ENCODE data around the gene BCR. TPM values are rescaled to one million over a fixed set of nuclear protein-coding genes. Genes with fewer than 3 reads are reported as not detected.

BCR gene
- total RNA-seq, 4 donors from 2014 or later: 72.8 to 87.8 (median 79.3) TPM

DNA sequence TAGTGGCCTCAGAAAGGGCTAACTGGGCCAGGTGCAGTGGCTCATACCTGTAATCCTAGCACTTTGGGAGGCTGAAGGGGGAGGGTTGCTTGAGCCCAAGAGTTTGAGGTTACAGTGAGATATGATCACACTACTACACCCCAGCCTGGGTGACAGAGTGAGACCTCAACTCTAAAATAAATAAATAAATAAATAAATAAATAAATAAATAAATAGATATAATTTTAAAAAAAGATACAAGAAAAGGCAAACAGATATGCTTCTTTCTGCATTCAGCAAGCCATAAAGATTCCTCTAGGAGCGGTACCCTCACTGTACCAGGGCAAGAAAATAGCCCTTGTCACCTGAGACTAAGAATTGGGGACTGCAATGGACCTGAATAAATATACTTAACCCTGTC lies 37.2 kb upstream of the BCR start:
- no peak overlapping the region for H3K4me3 ChIP-seq
- no peak overlapping the region for H3K27ac ChIP-seq
- TF ChIP-seq, protein P1, sequence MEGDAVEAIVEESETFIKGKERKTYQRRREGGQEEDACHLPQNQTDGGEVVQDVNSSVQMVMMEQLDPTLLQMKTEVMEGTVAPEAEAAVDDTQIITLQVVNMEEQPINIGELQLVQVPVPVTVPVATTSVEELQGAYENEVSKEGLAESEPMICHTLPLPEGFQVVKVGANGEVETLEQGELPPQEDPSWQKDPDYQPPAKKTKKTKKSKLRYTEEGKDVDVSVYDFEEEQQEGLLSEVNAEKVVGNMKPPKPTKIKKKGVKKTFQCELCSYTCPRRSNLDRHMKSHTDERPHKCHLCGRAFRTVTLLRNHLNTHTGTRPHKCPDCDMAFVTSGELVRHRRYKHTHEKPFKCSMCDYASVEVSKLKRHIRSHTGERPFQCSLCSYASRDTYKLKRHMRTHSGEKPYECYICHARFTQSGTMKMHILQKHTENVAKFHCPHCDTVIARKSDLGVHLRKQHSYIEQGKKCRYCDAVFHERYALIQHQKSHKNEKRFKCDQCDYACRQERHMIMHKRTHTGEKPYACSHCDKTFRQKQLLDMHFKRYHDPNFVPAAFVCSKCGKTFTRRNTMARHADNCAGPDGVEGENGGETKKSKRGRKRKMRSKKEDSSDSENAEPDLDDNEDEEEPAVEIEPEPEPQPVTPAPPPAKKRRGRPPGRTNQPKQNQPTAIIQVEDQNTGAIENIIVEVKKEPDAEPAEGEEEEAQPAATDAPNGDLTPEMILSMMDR (IDR thresholded peaks at IDR 0.05): no peak
- TF ChIP-seq POLR2A (IDR thresholded peaks at IDR 0.05) (no peak), EP300 (IDR thresholded peaks at IDR 0.05) (no peak), POLR2AphosphoS5 (IDR thresholded peaks at IDR 0.05) (no peak)
- no peak for DNase-seq (ENCODE audit: low spot score in 2 of 2)
- WGBS: 100% methylated on average over 1 of the region's 1 CpG
- H3K27me3 ChIP-seq: no peaks in the 10 kb centered on the region
- H3K9me3 ChIP-seq: no peaks in the 10 kb centered on the region
- no peaks in the 10 kb centered on the region for H3K36me3 ChIP-seq
- peaks cover 67% of the 10 kb centered on the region for H3K4me1 ChIP-seq

DNA sequence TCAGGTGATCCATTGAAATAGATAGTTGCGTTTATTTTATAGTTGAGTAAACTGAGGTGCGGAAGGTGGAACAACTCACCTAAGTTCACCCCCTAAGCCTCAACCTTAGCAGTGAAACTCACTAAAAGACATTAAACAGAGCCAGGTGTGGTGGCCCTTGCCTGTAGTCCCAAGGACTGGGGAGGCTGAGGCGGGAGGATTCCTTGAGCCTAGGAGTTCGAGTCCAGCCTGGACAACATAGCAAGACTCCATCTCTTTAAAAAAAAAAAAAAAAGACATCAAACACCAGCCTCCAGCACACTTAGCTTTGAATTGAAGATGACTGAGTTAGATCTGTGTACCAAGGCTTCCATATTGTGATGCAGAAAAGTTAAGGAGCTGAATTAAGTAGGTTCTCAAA lies 35.9 kb upstream of the BCR start:
- no peaks in the 10 kb centered on the region for H3K9me3 ChIP-seq
- no peaks in the 10 kb centered on the region for H3K36me3 ChIP-seq
- no peaks in the 10 kb centered on the region for H3K27me3 ChIP-seq
- H3K4me1 ChIP-seq: peaks cover 64% of the 10 kb centered on the region
- WGBS: 95% methylated on average over 4 of the region's 4 CpGs
- TF ChIP-seq EP300 (IDR thresholded peaks at IDR 0.05): no peak
- no peak for TF ChIP-seq POLR2AphosphoS5 (IDR thresholded peaks at IDR 0.05)
- TF ChIP-seq POLR2A (IDR thresholded peaks at IDR 0.05): no peak
- TF ChIP-seq, protein P1 (IDR thresholded peaks at IDR 0.05): no peak
- peak overlapping the region; percentile 43 for H3K4me3 ChIP-seq
- DNase-seq (ENCODE audit: low spot score in 2 of 2): no peak
- H3K27ac ChIP-seq: no peak overlapping the region

DNA sequence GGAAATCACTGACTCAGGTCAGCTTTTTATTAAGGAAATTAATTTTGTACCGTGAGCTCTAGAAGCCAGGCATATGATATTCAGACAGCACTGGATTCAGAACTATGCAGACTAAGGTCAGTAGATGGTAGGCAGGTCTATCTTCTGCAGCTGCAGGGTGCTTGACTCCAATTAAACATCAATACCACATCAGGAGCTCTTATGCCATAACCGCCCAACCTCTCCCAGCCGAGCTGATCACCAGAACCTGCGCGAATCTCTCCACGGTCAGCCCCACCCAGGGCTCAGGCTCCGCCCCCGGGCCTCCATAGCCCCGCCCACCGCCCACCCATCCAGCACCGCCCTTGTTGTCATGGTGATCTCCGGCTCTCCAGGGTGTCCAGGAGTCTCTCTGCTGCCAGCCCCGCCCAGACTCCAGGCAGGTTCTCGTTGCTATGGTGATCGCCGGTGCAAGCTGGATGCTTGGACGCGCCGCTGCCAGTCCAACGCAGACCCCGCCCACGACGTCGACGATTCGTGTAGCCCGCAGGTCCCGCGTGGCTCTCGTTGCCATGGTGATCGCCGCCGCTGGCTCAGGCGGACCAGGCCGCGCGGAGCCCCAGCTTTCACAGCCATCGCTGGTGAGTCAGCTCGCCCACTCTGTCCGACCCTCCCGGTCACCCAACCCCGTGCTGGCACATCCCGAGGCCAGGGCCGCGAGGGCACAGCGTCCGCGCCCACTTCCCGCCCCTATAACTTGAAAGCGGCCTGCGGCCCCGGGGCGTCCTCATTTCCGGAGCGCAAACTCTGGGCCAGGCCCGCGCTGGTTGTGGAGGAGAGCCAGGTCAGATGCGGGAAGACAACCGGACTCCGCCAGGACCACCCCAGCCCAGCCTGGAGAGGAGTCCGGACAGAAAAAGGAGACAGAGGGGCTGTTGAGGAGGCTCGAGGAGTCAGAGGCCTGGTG lies 35.1 kb upstream of the BCR start, which contains the start of gene RAB36:
Gene RAB36 (plus strand): TSS at position 546 of the 946 bp plus-strand sequence. CDS start 1,140 bp downstream, outside the sequence.
- peak within 1 kb of the TSS; percentile 43 for H3K4me3 ChIP-seq
- 3% methylated on average over 56 of the region's 62 CpGs for WGBS
- H3K36me3 ChIP-seq: no peaks in the 10 kb centered on the region
- no peaks in the 10 kb centered on the region for H3K27me3 ChIP-seq
- H3K27ac ChIP-seq: peak within 1 kb of the TSS; percentile 70
- no peaks in the 10 kb centered on the region for H3K9me3 ChIP-seq
- DNase-seq (ENCODE audit: low spot score in 2 of 2): peak; percentile 98
- TF ChIP-seq POLR2AphosphoS5 (IDR thresholded peaks at IDR 0.05): peak in 1 of 3 donors; percentile 48
- TF ChIP-seq POLR2A (IDR thresholded peaks at IDR 0.05): no peak
- H3K4me1 ChIP-seq: peaks cover 65% of the 10 kb centered on the region

DNA sequence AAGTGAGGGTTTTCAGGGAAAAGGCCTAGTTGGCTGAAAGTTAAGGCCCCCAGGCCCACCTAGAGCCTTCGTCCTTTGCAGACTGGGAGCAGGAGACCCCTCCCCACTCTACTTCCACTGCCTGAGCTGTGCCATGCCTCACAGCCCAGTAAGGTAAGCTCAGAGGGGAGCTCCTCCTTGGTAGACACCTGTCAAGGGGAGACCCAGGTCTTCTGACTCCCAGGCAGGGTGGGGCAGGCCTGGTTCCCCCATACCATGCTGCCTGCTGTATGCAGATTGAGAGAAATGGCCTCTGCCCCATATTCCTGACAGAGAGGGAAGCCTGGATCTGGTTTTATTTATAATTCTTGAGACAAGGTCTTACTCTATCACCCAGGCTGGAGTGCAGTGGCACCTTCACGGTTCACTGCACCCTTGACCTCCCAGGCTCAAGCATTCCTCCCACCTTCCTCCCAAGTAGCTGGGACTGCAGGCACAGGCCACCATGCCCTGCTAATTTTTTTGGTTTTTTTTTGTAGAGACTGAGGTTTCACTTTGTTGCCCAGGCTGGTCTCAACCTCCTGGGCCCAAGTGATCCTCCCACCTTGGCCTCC lies 34.3 kb upstream of the BCR start:
- no peak for TF ChIP-seq POLR2AphosphoS5 (IDR thresholded peaks at IDR 0.05)
- TF ChIP-seq EP300 (IDR thresholded peaks at IDR 0.05): no peak
- TF ChIP-seq, protein P1 (IDR thresholded peaks at IDR 0.05): no peak
- no peak for TF ChIP-seq POLR2A (IDR thresholded peaks at IDR 0.05)
- peaks cover 65% of the 10 kb centered on the region for H3K4me1 ChIP-seq

DNA sequence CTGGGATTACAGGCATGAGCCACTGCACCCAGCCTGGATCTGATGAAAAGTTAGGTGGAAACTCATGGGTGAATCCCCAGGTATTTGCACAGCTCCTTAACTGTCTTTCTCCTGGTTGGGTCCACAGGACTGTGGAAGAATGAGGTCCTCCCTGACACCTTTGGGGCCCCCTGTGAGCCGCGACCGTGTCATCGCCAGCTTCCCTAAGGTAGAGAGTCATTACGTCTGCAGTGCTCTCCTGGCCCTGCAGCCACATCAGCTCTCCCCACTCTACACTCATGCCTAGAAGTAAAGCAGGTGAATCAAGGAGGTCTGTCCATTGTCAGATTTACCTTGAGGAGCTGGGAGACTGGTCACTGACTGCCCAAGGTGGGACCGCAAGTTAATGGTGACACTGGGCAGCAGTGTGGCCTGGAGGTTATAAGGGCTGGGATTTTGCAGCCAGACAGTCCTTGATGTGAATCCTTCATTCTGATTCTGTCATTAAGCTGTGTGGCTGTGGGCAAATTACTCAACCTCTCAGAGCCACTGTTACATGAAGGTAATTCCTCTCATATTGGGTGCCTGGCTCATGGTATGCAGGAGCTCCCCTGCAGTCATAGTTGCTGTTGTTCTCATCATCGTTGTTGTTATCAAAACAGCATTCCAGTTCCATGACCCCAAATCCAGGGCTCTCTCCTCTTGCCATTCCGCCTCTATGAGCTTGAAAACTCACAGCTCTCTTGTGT lies 33.7 kb upstream of the BCR start:
- WGBS: 77% methylated on average over 8 of the region's 8 CpGs
- H3K9me3 ChIP-seq: no peaks in the 10 kb centered on the region
- DNase-seq (ENCODE audit: low spot score in 2 of 2): no peak
- no peaks in the 10 kb centered on the region for H3K27me3 ChIP-seq
- H3K4me3 ChIP-seq: no peak overlapping the region
- no peaks in the 10 kb centered on the region for H3K36me3 ChIP-seq
- TF ChIP-seq POLR2A (IDR thresholded peaks at IDR 0.05) (no peak), POLR2AphosphoS5 (IDR thresholded peaks at IDR 0.05) (no peak)
- TF ChIP-seq, protein P1 (IDR thresholded peaks at IDR 0.05): no peak
- peaks cover 61% of the 10 kb centered on the region for H3K4me1 ChIP-seq
- no peak overlapping the region for H3K27ac ChIP-seq

More for the DNA sequence above, 34.3 kb upstream of the BCR start:
- H3K4me3 ChIP-seq: peak overlapping the region; percentile 43
- no peaks in the 10 kb centered on the region for H3K36me3 ChIP-seq
- H3K9me3 ChIP-seq: no peaks in the 10 kb centered on the region
- WGBS: 62% methylated on average over 2 of the region's 2 CpGs
- no peak for DNase-seq (ENCODE audit: low spot score in 2 of 2)
- peak overlapping the region; percentile 70 for H3K27ac ChIP-seq
- H3K27me3 ChIP-seq: no peaks in the 10 kb centered on the region

Data from suprapubic skin (tissue), 4 donors.